Measurements from ENCODE around the gene CDH2. TPM values are rescaled to one million over a fixed set of nuclear protein-coding genes. Genes with fewer than 3 reads are reported as not detected.

The CDH2 gene
- total RNA-seq, 1 experiment from 2014 or later = 36.2 TPM

DNA sequence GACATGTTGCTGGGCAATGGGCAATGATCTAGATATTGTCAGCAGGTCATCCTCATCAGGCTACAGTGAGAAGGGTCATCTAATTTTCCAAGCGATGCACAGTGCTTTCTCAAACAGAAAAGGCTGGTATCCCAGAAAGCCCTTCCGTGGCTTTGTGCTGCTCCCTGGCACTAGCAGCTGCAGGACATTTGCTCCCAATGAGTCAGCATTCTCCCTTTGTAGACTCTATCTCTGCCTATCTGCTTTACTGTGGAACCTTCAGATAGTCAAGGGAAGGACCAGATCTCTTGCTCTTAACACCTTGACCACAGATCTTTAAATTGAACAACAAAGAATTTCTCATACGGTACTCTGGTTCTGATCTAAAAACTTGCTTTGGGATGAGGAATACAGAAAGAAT lies 101.4 kb downstream of the CDH2 start:
- no peak overlapping the region for H3K14ac ChIP-seq (ENCODE audit: insufficient read depth, low read length)
- Mint-ChIP-seq H3K27me3 (ENCODE audit: low read depth) (no peaks in the 10 kb centered on the region), H3K4me1 (peaks cover 13 to 44% of the 10 kb centered on the region in 2 experiments), H3K27ac (no peak overlapping the region), H3K36me3 (ENCODE audit: insufficient read depth in 1 of 3, low read depth in 3 of 3) (no peaks in the 10 kb centered on the region), H3K4me3 (no peak overlapping the region), H3K9me3 (no peaks in the 10 kb centered on the region)
- no peak overlapping the region for H3T11ph ChIP-seq (ENCODE audit: low read length)
- peaks cover 5% of the 10 kb centered on the region; the same call in 1 of the 2 replicates for H3K4me1 ChIP-seq (ENCODE audit: insufficient read depth, low read length)
- H2BK20ac ChIP-seq (ENCODE audit: low read depth, low read length, poor library complexity, severe bottlenecking) = no peak overlapping the region
- H4K5ac ChIP-seq (ENCODE audit: insufficient read length, low read depth, low read length) = no peak overlapping the region
- DNase-seq = no peak
- H2BK15ac ChIP-seq (ENCODE audit: low read depth, low read length) = no peak overlapping the region
- no peak overlapping the region for H2BK120ac ChIP-seq (ENCODE audit: low read depth, low read length, poor library complexity, severe bottlenecking)
- no CpG with 5 or more reads among the region's 3 CpGs for WGBS (ENCODE audit: extremely low coverage, insufficient read length, low lambda C conversion rate)
- H4K91ac ChIP-seq (ENCODE audit: insufficient read length, low read depth, low read length) = no peak overlapping the region
- no peak overlapping the region for H2BK5ac ChIP-seq (ENCODE audit: insufficient read length, low read length)
- H2AFZ ChIP-seq (ENCODE audit: low read length) = no peak overlapping the region
- TF ChIP-seq, protein P1, sequence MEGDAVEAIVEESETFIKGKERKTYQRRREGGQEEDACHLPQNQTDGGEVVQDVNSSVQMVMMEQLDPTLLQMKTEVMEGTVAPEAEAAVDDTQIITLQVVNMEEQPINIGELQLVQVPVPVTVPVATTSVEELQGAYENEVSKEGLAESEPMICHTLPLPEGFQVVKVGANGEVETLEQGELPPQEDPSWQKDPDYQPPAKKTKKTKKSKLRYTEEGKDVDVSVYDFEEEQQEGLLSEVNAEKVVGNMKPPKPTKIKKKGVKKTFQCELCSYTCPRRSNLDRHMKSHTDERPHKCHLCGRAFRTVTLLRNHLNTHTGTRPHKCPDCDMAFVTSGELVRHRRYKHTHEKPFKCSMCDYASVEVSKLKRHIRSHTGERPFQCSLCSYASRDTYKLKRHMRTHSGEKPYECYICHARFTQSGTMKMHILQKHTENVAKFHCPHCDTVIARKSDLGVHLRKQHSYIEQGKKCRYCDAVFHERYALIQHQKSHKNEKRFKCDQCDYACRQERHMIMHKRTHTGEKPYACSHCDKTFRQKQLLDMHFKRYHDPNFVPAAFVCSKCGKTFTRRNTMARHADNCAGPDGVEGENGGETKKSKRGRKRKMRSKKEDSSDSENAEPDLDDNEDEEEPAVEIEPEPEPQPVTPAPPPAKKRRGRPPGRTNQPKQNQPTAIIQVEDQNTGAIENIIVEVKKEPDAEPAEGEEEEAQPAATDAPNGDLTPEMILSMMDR (conservative IDR thresholded peaks at IDR 0.05) = no peak
- H3K27ac ChIP-seq (ENCODE audit: insufficient read length, low read depth, low read length) = no peak overlapping the region
- no peak overlapping the region for H3K4ac ChIP-seq (ENCODE audit: low read depth, low read length)
- H3K23ac ChIP-seq (ENCODE audit: insufficient read length, low read depth, low read length) = no peak overlapping the region
- no peak overlapping the region for H4K8ac ChIP-seq (replicated peaks; ENCODE audit: insufficient read length, low read depth, low read length)
- no peak overlapping the region for H2AK5ac ChIP-seq (ENCODE audit: insufficient read length, low read length)
- H3K56ac ChIP-seq (ENCODE audit: insufficient read length, low read depth, low read length) = no peak overlapping the region
- H3K23me2 ChIP-seq (ENCODE audit: insufficient read length, low read depth, low read length, poor library complexity, severe bottlenecking) = no peaks in the 10 kb centered on the region
- no peaks in the 10 kb centered on the region for H4K20me1 ChIP-seq (ENCODE audit: control insufficient read depth, insufficient read depth, insufficient read length)
- no peaks in the 10 kb centered on the region for H3K79me2 ChIP-seq (ENCODE audit: insufficient read depth, low read length)
- H3K18ac ChIP-seq (ENCODE audit: insufficient read length, low read depth, low read length) = no peak overlapping the region
- H2BK12ac ChIP-seq (ENCODE audit: insufficient read length, low read depth, low read length) = no peak overlapping the region
- H3K9me3 ChIP-seq (ENCODE audit: control insufficient read depth, low read depth, low read length) = no peaks in the 10 kb centered on the region
- no peaks in the 10 kb centered on the region for H3K79me1 ChIP-seq (ENCODE audit: insufficient read depth, low read depth, low read length, poor library complexity, severe bottlenecking)
- no peak overlapping the region for H3K4me2 ChIP-seq (ENCODE audit: insufficient read depth, insufficient read length, low read length)
- H3K9ac ChIP-seq (ENCODE audit: extremely low read depth, insufficient read length, low read length) = no peak overlapping the region
- no peaks in the 10 kb centered on the region for H3K27me3 ChIP-seq (ENCODE audit: insufficient read depth, low read length)
